ENCODE results near the gene PPP2R2C.

The PPP2R2C gene

DNA sequence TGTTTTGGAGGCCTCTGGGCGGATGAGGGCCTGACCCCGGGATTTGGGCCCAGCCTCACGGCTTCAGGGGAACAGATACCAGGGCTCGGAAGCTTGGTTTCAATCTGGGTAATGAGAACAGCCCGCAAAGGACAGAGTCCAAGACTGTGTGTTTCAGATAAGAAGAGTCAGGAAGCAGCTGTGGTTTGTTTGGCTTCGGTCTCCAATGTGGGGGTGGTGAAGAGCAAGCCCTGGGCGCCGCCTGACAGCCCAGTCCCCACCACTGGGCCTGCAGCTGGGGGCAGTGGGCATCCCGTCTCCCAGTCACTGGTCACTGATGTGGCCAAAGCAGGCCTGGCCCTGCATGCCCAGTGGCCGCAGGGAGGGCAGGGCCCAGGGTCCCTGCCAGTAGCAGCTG lies 193.6 kb downstream of the PPP2R2C start:
- DNase-seq = no peak

DNA sequence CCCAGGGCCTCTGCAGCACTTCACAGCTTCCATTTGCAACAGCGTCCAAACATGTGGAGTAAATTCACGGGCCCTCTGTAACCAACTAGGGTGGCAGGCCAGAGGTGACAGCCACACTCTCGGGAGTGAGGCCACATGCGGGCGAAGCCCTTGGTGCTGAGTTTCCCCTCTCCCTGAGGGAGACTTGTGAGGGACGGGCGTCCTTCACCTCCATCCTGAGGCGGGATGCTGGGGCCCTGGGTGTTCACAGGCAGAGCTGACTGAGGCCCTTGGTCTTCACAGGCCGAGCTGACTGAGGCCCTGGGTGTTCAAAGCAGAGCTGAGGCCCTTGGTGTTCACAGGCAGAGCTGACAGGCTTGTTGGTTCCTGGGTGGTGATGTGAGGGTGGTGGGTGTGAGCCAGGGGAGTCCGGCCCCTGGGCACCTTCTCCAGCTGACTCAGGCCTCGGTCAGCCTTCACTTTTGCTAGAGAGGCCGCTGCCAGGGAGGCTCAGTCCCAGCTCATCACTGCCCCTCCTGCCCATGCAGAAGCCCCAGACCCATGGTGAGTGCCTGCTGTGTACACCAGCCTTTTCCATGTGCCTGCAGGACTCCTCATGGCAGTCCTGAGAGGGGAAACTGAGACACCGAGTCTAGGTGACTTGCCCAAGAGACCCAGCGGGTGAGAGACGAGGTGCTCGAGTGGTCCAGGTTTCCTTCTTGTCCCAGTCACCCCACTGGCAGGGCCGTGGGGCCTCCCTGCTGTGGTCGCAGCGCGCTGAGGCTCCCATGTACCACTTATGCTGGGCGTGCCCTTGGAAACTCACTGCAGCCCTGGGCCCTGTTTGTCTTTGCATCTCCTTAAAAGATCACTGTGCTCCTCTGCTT lies 194.2 kb downstream of the PPP2R2C start:
- DNase-seq = no peak

DNA sequence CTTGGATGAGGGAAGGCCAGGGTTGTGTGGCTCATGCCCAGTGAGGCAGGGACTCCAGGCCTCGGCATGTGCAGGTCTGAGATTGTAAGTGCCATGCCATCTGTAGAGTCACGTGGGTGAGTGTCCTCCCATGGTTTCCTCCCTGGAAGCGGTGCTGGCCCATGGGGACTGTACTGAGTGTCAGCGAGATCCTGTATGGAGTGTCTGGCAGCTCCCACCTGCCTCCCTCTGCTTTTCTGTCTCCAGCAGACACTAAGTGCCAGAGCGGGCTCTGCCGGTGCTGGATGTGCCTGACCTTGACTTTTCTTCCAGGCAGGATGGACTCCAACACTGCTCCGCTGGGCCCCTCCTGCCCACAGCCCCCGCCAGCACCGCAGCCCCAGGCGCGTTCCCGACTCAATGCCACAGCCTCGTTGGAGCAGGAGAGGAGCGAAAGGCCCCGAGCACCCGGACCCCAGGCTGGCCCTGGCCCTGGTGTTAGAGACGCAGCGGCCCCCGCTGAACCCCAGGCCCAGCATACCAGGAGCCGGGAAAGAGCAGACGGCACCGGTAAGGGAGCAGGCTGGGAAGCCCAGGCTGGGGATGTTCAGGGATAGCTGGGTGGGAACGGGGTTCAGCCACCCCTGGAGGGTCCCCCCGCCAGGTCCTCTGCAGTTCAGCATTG lies 195.1 kb downstream of the PPP2R2C start:
- no peak for DNase-seq

DNA sequence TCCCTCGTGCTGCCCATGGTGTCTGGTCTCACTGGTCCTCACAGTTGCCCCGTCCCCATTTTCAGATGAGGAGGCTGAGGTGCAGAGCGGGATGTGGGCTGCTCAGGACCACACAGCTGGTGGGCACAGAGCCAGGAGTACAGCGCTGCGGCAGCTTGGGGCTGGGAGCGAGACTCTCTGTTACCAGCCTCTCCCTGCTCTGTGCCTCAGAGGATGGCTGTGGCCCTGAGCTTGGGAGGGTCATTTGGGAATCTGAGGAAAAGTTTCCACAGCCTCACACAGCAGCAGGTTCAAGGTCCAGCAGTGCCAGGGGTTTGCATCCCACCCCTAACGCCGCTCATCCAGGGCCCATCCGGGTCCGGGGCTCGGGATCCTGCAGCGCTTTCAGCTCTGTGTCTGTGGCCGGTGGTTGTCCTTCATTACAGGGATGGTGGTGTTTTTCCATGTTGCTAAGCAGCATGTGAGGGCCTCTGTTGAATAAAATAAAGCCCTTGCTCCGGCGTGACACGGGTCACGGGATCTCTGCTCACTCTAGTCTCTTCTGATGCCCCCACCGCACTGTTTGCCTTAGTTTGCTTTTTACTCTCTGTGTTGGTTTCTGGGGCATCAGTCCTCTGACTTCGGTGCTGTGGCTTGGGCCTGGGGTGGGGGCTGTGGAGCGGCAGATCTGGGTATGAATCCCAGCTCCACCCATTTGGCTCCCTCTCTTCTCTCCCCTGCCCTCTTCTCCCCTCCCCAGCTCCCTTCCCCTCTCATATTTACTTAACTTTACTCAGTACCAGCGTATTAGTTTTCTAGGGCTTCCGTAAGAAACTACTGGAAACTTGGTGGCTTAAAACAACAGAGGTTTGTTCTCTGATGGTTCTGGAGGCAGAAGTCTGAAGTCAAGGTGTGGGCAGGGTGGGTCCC lies 196.3 kb downstream of the PPP2R2C start:
- DNase-seq = no peak

DNA sequence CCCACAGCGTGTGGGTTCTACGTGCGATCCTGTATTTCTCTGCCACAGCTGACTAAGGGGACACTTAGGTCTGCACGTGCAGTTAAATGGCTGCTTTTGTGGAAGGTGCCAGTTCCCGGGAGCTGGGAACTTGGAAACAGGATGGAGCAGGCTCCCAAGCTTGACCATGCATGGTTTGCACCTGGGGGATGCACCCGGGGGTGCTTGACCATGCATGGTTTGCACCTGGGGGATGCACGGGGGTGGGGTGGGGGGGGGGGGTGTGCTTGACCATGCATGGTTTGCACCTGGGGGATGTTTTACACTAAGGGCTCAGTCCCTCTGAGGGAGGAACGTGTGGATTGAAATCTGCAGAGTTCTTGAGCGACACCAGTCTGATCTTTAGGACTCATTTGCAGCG lies 197.1 kb downstream of the PPP2R2C start:
- DNase-seq = no peak

DNA sequence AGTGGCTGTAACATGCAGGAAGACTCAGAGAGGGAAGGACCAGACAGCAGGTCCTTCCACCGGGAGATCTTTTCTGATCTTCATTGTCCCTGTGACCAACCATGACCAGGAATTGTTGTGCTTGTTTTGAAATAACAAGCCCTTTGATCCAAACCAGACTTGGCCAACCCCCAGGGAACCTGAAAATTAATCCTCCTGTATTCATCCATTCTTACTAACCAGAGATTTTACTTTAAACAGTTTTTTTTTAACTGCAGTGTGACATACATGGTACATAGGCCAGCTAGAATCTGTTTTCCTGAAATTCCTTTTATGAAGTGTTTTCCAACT lies 198.8 kb downstream of the PPP2R2C start:
- no peak for DNase-seq

DNA sequence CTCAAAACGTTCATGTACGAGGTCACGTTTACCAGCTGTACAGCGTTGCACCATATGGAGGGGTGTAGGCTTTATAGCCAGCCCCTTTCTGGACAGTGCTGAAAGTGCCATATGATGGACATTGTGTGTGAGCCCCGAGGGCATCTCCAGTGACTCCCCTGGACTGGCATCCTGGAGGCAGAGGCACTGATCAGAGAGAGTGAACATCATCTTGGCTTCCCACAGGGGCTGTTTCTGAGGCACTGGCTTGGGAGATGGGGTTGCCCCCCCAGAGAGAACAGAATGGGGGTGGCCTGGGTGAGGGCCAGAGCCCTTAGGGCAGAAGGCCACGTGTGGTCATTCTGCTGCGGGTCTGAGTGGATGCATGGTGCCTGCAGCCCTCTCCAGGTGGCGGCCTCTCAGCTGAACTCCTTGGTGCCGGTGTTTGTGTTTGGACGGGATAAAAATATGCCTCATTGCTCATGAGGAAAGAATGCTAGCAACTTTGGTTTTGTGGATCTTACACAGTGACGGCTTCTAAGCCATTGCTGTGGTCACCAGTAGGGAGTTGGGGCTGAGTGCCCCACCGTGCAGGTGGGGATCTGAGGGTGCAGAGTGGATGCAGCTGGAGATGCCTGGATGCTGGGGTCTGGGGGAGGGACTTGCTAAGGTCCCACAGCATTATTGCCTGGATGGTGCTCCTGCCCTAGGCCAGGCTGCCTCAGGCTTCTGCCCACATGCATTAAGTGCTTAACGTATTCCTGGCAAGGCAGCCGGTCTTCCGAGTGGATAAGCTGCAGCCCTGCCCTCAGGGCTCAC lies 199.4 kb downstream of the PPP2R2C start:
- no peak for DNase-seq

DNA sequence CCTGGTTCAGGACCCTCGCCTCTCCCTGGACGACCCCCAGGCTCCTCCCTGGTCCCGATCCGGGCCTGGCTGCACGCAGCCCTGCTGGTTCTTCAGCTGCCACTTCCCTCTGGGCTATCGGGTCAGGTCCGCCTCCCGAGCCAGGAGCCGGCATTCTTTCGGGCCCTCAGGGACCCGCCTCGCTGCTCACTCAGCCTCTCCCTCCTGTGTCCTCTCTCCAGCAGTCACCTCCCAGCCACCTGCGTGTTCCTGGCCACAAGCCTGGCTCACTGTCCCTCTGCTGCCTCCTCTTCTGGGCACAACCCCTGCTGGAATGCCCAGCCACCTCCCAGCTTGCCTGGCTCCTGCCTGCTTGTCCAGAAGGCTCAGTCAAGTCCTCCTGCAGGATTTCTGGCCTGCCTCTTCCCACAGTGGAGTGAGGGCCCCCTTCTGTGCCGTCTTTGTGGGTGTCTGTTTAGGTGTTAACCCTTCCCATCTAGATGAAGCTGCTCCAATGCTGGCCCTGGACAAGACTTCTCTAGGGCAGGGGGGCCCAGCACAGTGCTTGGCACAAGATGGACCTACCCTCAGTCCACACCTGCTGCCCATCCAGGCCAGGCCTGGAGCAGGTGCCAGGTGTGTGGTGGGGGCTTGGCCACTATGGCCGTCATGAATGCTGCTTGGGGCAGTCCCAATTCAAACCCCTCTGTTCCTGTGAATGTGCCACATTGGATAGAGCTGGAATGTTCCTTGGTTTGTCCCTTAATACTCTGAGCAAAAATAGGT lies 200.5 kb downstream of the PPP2R2C start:
- DNase-seq = peak; percentile 32

DNA sequence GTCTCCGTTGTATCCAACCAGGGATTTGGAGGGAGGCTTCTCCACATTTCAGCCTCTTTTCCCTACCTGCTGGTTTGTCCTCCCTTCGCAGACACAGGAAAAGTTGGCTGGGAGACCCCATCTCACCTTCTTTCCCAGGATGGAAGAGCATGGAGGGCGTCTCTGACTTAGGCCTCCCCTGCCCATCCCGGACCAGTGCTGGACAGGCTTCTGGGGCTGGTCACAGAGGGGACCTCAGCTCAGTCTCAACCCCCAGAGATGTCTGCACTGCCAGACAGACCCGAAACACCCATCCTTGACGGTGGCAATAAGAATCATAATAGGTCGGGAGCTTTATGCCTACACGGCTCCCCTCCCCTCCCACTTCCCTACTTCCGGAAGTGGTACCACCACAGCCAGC lies 201.2 kb downstream of the PPP2R2C start:
- DNase-seq = no peak

DNA sequence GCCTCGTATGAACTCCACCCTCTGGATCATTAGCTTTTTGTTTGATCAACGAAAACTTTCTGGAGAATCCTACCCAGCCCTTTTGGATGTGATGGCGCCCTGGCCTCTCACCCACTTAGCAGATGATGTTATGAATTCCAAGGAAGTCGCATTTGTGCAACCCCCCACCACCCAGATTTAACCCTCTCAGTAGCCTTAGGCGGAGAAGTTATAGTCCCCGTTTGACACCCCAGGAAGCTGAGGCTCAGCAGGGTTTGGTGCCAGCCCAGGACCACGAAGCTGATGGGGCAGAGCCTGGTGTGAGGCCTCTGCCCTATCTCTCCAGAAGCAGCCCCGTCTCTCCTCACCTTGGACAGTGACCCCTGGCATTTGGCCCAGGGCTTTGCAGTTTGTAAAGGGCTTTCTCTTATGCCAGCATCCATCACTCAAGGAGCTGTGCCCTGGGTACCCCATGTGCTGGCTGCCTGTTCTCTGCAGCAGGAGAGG lies 201.7 kb downstream of the PPP2R2C start:
- peak; percentile 45 for DNase-seq
